Gastroesophageal sphincter (tissue), 3 donors: ENCODE results near the gene DMD.

Experiments used
- CTCF ChIP-seq, 4 experiments: fragments of 200-600 bp in 2 of 4; fragments of 450-650 bp in 2 of 4; sonication (generic) in 1 of 4; IDR thresholded peaks; one replicate each; pipeline ENCODE4 v1.5.1; 2017 to 2019; ENCODE audit warnings: antibody characterized with exemption in 4 of 4, mild to moderate bottlenecking in 2 of 4, moderate library complexity in 2 of 4
- EP300 ChIP-seq: sonication (generic); formaldehyde crosslinking; IDR thresholded peaks from one replicate; pipeline ENCODE4 v1.6.1; 2017; ENCODE audit warnings: antibody characterized with exemption, mild to moderate bottlenecking
- POLR2A ChIP-seq, 2 donors: fragments of 450-650 bp; IDR thresholded peaks; one replicate each; pipeline ENCODE4 v1.6.1; 2017; ENCODE audit warnings: antibody characterized with exemption in 2 of 2, mild to moderate bottlenecking in 2 of 2, moderate library complexity in 1 of 2
- POLR2AphosphoS5 ChIP-seq: sonication (generic); formaldehyde crosslinking; IDR thresholded peaks from one replicate; pipeline ENCODE4 v1.6.1; 2017; ENCODE audit warnings: antibody characterized with exemption

GRCh38 chrX:31298916-31299315 lies 1912.4 kb downstream of the DMD start:
- TF ChIP-seq CTCF (IDR thresholded peaks at IDR 0.05) = no peak
- no peak for TF ChIP-seq POLR2AphosphoS5
- TF ChIP-seq POLR2A (IDR thresholded peaks at IDR 0.05) = no peak
- no peak for TF ChIP-seq EP300
